ENCODE measurements around the gene TEKT2. TPM values are rescaled to one million over a fixed set of nuclear protein-coding genes. Genes with fewer than 3 reads are reported as not detected.

Gene TEKT2, protein sequence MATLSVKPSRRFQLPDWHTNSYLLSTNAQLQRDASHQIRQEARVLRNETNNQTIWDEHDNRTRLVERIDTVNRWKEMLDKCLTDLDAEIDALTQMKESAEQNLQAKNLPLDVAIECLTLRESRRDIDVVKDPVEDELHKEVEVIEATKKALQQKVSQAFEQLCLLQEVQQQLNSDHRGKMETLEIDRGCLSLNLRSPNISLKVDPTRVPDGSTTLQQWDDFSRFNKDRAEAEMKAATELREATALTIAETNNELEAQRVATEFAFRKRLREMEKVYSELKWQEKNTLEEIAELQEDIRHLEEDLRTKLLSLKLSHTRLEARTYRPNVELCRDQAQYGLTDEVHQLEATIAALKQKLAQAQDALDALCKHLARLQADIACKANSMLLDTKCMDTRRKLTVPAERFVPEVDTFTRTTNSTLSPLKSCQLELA
- total RNA-seq, result 0.17 and 0.89 TPM in 2 replicates

DNA sequence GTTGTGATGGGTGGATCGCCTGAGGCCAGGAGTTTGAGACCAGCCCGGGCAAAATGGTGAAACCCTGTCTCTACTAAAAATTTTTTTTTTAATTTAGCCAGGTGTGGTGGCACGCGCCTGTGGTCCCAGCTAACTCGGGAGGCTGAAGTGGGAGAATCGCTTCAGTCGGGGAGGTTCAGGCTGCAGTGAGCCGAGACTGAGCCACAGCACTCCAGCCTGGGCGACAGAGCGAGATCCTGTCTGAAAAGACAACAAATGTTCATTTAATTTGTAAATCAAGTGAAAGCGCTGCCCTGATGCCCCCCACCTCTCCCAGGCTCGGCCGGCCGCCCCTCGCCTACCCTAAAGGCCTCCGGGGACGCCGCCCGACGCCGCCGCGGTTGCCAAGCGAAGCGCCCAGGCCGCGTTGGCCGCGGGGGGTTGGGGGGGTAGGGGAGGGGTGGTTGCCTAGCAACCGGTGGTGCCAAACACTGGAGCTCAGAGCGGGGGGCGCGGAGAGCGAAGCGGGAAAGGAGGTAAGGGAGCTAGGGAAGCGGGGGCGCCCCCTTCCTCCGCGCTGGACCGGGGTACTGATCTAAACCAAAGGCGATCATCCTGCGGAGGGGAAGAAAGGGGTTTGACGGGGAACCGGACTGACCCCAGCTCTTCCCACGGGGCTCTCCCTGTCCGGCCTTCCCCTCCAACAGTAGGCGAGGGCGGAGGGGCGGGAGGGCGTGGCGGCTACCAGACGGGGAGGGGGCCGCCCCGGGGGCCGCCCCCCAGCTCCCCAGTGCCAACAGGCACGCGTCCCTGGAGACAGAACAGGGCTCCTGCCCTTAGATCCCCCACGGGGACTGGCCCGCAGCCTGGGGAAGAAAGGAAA is at the start of gene TEKT2:
Gene TEKT2 (plus strand): TSS at position 460 of the 862 bp plus-strand sequence. CDS start 828 bp downstream, outside the sequence.

GRCh38 chr1:36088577-36089392 is 4.9 kb downstream of the TEKT2 start, which contains the start of gene ADPRS:
ADPRS (plus strand) TSS chr1:36088892; CDS start chr1:36088905, 13 bp downstream.

DNA sequence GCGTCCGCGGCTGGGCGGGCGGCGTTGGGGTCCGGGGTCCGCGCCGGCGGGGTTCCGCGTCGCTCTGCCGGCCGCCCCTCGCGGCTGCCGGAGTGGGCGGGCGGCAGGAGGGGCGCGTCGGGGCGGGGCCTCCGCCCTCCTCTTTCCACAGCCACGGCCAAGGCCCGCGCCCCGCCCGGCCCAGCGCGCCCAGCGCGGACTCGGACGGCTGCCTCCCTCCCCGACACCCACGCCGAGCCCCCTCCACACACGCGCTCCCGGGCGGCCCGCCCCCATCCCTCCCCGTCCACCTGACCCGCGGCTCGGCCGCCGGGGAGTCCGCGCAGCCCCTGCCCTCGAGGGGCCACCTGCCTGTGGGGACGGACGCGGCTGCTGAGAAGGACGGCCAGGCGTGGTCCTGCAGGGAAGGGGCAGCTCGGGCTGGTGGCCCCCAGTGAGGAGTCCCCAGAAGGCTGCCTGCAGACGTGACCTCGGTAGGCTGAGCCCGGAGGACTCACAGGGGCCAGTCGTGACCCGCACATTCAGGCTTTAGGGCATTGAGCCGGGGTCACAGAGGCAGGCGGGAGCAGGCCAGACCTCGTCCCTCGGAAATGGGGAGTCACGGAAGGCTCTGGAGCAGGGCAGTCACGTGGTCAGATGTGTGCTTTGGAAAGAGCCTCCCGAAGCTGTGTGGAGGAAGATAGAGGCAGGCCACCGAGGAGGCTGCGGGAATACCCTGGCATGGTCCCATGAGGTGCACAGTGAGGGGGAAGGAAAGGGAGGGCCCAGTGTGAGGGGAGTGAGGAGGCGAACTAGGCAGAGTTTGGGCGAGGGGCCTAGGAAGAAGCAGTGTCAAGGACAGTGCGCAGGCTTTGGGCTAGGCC is 41.5 kb downstream of the TEKT2 start, which contains the start of gene COL8A2:
Gene COL8A2 (minus strand): TSS at position 94 of the 863 bp plus-strand sequence. CDS start 24,980 bp downstream, outside the sequence.

Other genes with a start within 250 kb of the TEKT2 start
- 14.1 and 14.4 TPM in 2 replicates for gene AGO1, start 200.9 kb upstream of the TEKT2 start, total RNA-seq
- 5.8 and 9.8 TPM in 2 replicates for gene AGO3, start 153.0 kb upstream of the TEKT2 start, total RNA-seq
- 36.6 and 42.5 TPM in 2 replicates for gene ADPRS, start 4.8 kb downstream of the TEKT2 start, total RNA-seq
- 1.3 TPM in 2 replicates for gene COL8A2, start 41.1 kb downstream of the TEKT2 start, total RNA-seq
- 80.0 and 95.3 TPM in 2 replicates for gene TRAPPC3, start 65.4 kb downstream of the TEKT2 start, total RNA-seq
- gene MAP7D1, start 72.1 kb downstream of the TEKT2 start, total RNA-seq, result 192 and 199 TPM in 2 replicates
- 83.1 and 103 TPM in 2 replicates for gene THRAP3, start 140.3 kb downstream of the TEKT2 start, total RNA-seq
- 1.3 and 1.8 TPM in 2 replicates for gene SH3D21, start 222.3 kb downstream of the TEKT2 start, total RNA-seq
- 319 and 343 TPM in 2 replicates for gene EVA1B, start 239.6 kb downstream of the TEKT2 start, total RNA-seq

All from bronchus fibroblast of lung (primary cell).